ENCODE measurements around the gene DONSON. TPM values are rescaled to one million over a fixed set of nuclear protein-coding genes. Genes with fewer than 3 reads are reported as not detected.
A peak's percentile ranks its signal among the peaks of the same experiment; 100 is the strongest.

DONSON gene
- total and polyA plus RNA-seq, 9 of the 15 experiments (the other 6 are each of a cell fraction or from before 2014, with no cell fraction given), result 26.7 to 124 (median 62.6) TPM

DNA sequence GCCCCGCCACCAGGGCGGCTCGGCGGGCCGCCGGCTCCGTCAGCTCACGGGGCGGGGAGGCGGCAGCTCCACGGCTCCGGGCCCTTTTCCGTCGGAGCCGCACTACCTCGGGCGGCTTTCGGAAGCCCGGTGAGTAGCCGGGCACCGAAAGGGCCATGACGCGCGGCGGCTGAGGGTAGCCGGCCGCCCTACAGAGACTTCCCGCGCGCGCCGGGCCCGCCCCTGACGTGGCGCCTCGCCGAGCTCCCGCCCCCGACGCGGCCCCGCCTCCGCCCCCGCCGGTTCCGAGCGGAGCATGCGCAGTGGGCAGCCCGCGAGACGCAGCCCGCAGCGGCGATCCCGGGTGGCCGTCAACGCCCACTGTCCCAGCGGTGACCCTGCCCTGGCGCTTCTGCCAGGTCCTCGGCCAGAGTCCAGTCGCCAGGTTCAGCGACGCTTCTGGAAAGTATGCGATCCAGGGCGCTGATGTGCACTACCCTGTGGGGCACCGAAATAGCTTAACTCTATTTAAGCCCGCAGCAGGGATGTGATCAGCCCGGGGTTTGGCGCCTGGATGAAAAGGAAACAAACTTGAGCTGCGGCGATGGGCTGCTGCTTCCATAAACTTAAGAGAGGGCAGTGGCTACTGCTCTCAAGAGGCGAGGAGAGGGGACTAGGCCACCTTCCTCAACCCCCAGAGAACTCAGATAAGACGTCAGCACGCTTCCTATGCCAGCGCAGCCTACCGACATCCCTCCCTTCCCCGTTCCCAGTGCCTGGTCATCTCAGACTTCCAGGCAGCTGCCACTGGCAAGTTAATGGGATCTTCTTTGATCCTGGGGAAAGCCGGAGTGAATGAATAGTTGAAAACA lies at the start of gene DONSON (continued):
- TF ChIP-seq, protein P1, sequence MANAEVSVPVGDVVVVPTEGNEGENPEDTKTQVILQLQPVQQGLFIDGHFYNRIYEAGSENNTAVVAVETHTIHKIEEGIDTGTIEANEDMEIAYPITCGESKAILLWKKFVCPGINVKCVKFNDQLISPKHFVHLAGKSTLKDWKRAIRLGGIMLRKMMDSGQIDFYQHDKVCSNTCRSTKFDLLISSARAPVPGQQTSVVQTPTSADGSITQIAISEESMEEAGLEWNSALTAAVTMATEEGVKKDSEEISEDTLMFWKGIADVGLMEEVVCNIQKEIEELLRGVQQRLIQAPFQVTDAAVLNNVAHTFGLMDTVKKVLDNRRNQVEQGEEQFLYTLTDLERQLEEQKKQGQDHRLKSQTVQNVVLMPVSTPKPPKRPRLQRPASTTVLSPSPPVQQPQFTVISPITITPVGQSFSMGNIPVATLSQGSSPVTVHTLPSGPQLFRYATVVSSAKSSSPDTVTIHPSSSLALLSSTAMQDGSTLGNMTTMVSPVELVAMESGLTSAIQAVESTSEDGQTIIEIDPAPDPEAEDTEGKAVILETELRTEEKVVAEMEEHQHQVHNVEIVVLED (CRISPR knock-in tag; IDR thresholded peaks at IDR 0.05), result peak; percentile 87
- no peak for TF ChIP-seq HNRNPK (IDR thresholded peaks at IDR 0.05; ENCODE audit: low read depth, low read length, poor library complexity, severe bottlenecking)
- TF ChIP-seq SRF (CRISPR knock-in tag; IDR thresholded peaks at IDR 0.05), result no peak
- TF ChIP-seq ZNF121 (CRISPR knock-in tag; conservative IDR thresholded peaks at IDR 0.05), result no peak
- TF ChIP-seq, protein P2, sequence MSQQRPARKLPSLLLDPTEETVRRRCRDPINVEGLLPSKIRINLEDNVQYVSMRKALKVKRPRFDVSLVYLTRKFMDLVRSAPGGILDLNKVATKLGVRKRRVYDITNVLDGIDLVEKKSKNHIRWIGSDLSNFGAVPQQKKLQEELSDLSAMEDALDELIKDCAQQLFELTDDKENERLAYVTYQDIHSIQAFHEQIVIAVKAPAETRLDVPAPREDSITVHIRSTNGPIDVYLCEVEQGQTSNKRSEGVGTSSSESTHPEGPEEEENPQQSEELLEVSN (IDR thresholded peaks at IDR 0.05; ENCODE audit: borderline replicate concordance in 1 of 2, extremely low read depth in 1 of 2, insufficient read depth in 1 of 2, insufficient read length in 1 of 2, low read depth in 1 of 2, low read length in 1 of 2, poor library complexity in 1 of 2, severe bottlenecking in 1 of 2), result peak; percentile 79 to 98
- TF ChIP-seq THRB (CRISPR knock-in tag; conservative IDR thresholded peaks at IDR 0.05), result 0 out of 2 replicates have a peak, but pooled peaks have one; percentile 5
- no peak for TF ChIP-seq ZNF644 (tag; IDR thresholded peaks at IDR 0.05; ENCODE audit: low read depth)
- 0 out of 2 replicates have a peak, but pooled peaks have one; percentile 9 for TF ChIP-seq ELF2 (CRISPR knock-in tag; IDR thresholded peaks at IDR 0.05)
- TF ChIP-seq, protein P3, sequence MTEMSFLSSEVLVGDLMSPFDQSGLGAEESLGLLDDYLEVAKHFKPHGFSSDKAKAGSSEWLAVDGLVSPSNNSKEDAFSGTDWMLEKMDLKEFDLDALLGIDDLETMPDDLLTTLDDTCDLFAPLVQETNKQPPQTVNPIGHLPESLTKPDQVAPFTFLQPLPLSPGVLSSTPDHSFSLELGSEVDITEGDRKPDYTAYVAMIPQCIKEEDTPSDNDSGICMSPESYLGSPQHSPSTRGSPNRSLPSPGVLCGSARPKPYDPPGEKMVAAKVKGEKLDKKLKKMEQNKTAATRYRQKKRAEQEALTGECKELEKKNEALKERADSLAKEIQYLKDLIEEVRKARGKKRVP (CRISPR knock-in tag; IDR thresholded peaks at IDR 0.05), result 0 out of 2 replicates have a peak, but pooled peaks have one; percentile 2
- 0 out of 4 replicates have a peak, but pooled peaks of 1 of the 2 experiments have one; percentile 8 for TF ChIP-seq TEAD1 (CRISPR knock-in tag; IDR thresholded peaks at IDR 0.05)
- 0 out of 2 replicates have a peak, but pooled peaks have one; percentile 31 for TF ChIP-seq TGIF2 (CRISPR knock-in tag; IDR thresholded peaks at IDR 0.05)
- TF ChIP-seq SMAD3 (CRISPR knock-in tag; conservative IDR thresholded peaks at IDR 0.05), result peak; percentile 70; the same call in 1 of the 2 replicates
- peak; percentile 32; the same call in 1 of the 2 replicates for TF ChIP-seq MAX (CRISPR knock-in tag; IDR thresholded peaks at IDR 0.05)
- no peak for TF ChIP-seq BRD4 (IDR thresholded peaks at IDR 0.05)
- peak; percentile 33; the same call in 1 of the 2 replicates for TF ChIP-seq NCOR1 (IDR thresholded peaks at IDR 0.05)
- TF ChIP-seq SMAD4 (CRISPR knock-in tag; conservative IDR thresholded peaks at IDR 0.05), result peak; percentile 68; the same call in 1 of the 2 replicates
